Measurements from ENCODE around the gene FGF13.

FGF13 gene

DNA sequence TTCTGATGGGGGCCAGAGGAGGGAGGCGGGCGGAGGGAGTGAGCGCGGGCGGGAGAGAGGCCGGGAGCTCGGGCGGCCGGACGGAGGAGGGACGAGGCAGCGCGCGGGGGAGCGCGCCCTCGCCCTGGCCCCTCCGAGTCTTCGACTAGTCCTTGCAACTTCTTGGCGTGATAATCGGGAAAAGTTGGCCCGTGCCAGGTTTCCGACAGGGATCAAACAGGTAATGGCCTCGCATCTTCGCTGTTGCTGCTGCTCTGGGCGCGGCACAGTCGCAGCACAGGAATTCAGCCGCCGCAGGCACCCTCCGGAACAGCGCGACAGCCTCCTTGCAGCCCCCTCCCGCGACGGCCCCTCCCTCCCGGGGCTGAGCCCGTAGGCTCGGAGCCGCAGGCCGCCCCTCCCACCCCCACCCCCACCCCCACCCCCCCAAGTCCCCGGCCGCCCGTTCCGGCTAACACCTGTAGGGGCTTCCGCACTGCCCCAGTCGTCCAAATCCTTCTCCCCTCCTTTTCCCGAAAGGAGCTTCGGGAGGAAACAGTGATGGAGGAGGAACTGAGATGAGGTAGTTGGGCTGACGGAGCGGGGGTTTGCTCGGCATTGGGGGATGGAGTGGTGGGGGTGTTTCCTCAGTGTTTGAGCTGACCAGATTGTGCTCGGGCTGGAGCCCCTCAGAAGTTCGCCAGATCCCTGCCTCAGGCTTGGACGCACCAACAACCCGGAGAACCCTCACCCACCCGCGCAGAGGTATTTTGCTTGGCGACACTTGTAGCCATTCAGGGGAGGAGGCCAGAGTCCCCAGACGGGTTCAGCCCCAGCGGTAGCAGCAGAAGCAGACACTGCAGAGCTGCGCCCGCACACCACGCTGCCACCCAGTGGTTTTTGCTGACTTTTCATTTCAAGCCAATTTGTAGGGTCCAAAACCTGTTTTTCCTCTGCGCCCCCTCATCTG, at the start of gene FGF13:
TSS of gene FGF13 (minus strand) at position 319 of the 949 bp plus-strand sequence. CDS start 714 bp downstream, outside the sequence.
- DNase-seq (ENCODE audit: low read depth), result no peak

DNA sequence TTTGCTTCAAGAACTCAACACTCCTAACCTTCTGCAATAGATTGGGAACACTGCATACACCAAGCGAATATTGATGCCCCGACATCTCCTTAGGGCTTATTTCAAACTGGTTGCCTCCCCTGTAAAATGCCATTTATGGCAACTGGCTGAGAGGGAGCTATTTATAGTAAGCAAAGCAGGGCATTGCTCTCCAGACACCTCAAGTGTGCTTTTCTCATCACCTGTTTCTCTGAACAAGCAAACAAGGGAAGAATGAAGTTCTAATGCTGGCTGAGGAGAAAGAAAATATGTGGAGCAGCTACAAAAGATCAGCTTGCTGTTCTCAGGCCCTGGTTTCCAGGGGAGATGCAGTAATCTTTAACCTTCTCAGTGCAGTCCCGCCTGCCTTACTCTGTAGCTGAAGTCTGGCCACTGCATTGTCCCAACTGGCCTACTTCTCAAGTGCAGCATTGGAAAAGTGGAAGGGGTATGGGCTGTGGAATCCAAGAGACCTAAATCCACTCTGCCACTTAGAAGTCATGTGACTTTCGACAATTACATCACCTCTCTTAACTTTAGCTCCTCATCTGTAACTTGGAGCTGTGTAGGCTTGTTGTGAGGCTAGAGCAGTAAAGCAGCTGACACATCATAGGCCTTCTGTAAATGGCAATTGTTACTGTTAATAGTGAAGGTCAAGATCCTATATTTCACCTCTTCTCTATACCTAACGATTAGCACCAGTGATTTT, 47.9 kb upstream of the FGF13 start:
- no peak for DNase-seq (ENCODE audit: low read depth)

DNA sequence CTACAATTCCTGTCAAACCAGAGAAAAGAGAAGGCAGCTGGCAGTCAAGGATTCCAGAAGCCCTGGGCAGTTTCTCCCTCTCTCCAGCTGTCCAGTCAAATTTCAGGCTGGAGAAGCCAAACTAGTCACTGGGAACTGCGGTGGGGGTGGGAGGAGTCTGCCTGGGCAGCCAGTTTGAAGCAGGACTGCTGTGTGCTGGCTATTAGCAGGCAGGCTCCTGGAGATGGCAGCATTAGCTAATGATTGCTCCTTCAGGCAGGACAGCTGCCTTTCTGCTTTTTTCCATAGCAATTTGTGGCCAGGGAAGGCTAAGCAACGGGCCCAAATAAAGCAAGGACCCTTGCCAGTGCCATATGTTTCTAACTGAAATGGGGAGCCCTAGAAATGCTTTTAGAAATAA, 44.7 kb upstream of the FGF13 start:
- DNase-seq (ENCODE audit: low read depth), result no peak

DNA sequence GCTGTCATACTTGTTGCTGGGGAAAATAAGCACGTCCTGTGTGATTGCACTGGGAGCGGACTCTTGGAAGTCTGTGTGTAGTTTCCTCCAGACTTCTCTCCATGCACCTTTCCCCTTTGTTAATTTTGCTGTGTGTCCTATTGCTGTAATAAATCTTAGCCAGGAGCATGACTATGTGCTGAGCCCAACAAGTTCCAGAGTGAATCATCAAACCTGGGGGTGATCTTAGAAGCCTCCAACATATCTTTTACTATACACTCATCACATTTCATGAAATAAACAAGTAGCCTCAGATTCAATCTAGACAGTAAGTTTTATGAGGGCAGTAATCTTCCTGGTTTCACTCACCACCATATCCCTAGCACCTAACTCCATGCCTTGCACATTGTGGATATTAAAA, 43.3 kb upstream of the FGF13 start:
- DNase-seq (ENCODE audit: low read depth), result no peak

DNA sequence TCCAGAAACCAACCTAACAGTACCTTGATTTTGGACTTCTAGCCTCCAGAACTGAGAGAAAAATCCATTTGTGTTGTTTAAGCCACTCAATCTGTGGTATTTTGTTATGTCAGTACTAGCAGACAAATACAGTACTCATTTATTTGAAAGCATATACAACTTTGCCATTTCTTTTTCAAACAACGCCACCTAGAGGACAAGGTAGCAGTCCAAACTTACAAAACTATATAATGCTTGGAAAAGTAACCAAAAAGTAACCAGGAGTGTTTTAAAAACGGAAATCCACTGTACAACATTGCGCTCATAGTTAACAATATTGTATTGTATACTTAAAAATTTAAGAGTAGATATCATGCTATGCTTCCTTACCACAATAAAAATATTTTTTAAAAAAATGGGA, 37.0 kb upstream of the FGF13 start:
- no peak for DNase-seq (ENCODE audit: low read depth)

DNA sequence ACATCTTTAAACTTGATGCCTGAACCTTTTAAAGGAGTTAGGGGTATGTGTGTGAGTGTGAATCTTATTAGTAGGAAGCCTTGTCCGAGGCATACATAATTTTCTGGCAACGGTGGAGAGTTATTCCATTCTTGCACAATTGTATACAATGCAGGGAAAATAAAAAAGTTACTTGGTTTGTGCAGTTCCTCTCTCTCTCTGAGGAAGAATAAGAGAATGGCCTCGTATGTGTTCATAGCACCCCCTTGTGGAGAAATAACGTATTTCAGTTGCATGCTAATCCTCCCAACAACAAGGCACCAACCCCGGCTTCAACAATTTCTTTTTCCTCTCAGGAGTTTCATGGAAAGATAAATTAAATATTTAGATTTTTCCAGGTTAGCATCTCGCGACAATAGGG, 33.7 kb upstream of the FGF13 start:
- DNase-seq (ENCODE audit: low read depth), result peak; percentile 14

DNA sequence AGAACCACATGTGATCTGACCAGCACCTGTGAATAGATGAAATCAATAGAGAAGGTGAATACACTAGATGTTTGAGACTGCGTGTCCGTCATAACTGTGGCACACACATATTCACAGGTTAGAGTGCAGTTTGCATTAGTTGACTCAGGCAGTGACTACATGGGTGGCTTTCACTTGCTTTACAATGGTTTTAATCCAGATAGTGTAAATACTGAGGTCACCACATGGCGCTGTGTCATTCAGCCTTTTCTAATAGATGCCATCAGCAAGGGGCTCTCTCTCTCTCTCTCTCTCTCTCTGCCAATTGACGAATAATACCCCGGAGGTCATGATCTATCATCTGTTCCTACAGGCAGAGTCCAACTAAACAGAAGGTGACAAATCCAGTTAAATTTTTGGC, 30.7 kb upstream of the FGF13 start:
- no peak for DNase-seq (ENCODE audit: low read depth)

DNA sequence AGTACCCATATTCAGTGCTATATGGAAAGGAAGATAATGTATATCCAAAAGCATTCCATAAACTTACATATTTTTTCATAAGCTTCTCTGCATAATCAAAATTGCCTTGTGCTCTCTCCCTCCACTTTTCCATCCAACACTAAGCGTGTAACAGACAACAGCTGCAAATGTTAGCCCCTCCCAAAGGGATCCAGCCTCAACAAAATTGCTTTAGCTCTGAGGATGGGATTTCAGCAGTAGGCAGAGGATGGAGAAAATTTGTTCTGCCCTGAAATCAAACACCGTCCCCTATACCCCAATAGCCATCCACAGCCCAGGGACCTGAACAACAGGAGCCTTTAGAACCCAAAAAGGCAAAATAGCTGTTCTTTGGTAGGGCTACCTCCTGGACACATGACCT, 28.8 kb upstream of the FGF13 start:
- no peak for DNase-seq (ENCODE audit: low read depth)

DNA sequence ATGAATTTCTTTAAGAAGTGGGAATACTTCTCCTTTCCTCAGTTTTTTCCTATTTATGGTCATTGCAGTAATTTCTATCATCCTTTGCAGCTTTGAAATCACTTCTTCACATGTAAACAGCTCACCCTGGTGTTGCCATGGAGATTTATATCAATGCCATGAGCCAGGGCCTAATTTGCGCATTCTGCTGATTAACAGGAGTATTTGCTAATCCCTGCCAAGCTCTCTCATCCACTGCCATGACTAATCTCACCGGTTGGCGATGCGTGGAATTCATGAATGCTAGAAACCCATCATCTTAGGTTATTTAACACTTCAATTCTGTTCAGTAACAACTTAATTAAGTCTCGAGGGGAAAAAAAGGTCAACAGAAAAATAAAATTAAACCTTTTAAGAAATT, 11.8 kb upstream of the FGF13 start:
- no peak for DNase-seq (ENCODE audit: low read depth)

DNA sequence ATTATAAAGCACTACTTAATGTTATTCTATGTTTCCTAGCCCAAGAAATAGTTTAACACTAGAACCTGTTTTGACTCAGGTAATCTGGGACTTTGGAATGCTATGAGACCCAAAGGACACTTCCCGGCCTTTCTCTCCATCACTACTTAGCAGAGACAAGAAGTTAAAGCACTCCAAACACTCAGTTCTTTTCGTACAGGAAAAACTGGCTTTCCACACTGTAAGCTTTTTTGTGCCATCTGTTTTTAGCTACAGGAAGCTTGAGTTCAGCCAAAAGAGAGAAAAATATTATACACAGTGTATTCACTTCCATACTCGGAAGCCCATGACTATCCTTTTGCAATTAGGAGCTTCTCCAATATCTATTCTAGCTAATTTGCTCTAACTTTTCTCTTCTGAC, 7.9 kb upstream of the FGF13 start:
- no peak for DNase-seq (ENCODE audit: low read depth)

DNA sequence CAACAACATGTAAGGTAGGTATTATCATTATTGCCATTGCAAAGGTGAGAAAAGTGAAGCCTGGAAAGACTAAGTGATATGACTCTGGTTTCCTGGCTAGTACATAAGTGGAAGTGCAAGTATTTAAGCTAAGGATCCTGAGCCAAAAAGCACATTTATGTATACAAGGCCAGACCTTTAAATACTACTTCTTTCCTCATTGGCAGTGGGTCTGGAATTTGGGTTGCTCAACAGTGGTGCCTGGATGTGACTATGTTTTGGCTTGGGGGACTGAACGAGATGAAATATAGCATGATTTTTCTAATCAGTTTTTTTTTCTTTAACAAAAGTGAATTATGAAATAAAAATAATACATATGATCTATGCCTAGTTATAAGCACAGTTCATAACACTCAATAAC, 7.4 kb upstream of the FGF13 start:
- DNase-seq (ENCODE audit: low read depth), result no peak

DNA sequence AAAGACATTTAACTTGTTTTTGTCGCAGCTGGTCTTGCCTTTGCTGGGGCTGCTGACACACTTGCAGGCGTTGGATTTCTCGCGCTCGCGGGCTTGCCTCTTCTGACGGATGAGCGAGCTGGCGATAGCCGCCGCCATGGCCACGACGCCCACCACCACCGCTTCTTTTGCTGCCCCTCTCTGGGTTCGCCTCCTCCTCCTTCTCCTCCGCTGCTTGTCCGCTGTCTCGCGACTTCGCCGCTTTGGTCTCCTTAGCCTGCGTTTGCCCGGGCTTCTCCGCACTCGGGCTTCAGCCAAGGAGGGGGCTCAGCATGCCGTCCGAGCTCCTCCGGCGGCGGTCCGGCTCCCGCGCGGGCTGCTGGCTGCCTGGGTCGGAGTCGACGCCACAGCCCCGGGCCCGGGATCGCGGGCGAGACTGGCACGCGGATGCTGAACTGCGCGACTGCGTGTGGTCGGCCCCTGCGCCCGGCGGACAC, 613 bp downstream of the FGF13 start:
- no peak for DNase-seq (ENCODE audit: low read depth)

DNA sequence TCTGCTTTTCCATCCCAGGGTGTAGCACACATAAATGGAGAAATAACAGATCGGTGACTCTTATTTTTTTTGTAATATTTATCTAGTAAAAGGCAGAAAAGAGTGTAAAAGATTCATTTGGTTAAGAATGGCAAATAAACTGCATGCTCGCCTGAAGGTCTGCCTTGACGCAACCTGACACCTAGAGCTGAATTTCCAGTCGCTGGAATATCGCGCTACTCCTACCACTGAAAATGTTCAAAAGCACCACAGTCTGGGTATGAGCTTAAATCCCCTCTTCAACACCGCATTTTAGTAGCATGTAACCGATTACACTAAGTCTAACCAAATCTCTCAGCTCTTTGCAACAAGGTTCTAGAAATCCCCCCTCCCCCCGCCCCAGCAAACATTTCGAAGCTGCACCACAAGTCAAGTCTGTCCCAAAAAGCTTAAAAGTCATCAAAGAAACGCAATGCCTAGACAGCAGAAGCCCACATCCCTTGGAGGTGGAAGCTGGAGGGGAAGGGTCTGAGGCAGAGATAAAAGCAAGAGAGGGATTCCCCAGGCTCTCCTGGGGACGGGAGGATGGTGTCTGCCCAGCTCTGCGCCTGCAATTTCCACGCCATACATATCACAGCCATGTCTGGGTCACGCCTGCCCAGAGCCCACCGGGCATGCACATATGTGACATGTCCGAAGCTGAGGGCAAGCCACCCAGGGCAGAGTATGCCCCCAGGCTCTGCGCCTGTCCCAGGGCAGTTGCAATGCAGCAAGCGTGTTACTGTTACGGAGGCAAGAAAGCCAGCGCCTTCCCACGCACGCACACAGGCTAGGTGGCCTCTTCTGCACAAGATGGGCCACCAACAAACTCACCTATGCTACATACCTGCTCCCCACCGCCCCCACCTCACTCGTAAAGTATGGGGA, 1.4 kb downstream of the FGF13 start:
- no peak for DNase-seq (ENCODE audit: low read depth)

DNA sequence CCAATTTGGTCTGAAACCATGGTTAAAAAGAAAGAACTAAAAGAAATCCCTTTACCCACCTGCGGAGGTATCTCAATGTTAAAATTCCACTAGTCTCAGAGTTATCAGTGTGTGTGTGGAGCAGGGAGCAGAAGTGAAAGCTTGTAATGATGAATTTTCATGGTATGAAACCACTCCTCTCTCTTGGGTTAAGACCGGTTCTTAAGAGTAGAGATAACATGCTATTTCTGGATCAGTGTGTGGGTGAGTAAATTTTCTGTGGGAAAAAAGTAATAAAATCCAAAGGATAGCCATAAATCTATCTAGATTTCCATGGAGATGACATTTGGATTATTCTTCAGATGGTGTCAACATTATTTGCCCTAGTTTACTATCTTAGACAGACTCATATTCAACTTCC, 3.2 kb downstream of the FGF13 start:
- DNase-seq (ENCODE audit: low read depth), result no peak

DNA sequence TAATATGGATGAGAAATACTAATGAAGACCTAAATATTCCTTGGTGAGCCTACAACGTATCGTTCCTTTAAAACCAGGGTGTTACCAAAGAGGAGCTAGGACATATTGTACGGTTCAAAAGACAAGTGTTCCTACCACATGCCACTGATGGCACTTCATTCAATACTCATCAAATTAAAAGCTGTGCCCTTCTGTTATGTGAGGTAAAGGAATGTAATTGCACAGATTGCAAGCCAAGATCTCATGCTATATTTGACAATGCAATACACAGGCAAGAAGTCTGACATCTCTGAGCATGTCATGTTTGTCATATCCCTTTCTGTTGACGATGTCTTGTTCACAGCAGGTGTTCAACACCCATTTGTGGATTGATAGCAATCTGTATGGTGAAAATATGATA, 6.9 kb downstream of the FGF13 start:
- DNase-seq (ENCODE audit: low read depth), result no peak

DNA sequence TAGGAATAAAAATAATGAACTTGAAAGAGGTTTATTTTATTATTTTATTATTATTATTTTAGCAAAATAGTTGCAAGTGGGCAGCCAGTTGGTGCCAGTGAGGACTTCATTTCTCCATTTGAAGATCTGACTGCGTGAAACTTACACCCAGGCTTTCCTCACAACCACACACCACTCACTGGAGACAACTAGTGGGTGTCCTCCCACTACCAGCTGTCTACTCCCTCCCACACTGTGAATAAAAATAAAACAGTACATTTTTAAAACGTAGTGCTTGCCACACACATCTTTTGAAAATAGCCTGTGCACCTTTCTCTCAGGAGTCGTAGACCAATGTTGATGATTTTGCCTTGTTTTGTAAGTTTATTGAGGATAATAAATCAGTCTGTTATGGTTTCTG, 7.4 kb downstream of the FGF13 start:
- DNase-seq (ENCODE audit: low read depth), result no peak

DNA sequence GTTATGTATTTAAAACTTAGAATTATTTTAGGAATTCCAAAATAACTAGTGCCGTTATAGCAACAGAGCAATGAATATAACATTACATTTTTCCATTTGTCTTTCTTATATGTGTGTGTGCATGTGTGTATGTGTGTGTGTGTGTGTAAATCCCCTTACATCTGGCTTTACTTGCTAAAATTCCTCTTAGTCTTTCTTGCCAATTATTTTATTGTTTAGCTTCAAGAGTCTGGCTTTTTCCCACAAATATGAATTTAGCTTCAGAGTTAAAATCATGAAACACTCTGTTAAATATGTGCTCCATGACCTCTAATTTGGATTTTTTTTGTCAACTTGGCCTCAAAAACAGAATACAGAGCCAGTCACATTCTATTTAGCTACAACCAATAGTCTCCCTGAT, 18.9 kb downstream of the FGF13 start:
- no peak for DNase-seq (ENCODE audit: low read depth)

DNA sequence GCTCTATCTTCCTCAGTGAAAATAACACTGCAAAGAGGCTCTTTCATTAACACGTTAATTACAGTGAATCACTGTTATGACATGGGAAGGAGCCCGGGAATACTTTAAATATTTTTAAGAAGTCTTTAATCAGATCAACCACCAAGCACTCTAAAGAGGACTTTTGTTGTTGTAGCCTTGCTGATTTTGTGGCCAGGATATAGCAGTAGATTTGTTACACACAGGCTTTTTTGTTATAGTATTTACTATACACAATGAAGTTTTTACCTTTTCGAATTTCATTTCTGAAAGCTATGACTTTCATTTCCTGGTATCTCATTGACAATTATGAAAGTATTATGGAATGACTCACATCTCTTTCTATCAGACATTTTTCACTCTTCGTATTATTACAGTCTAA, 20.3 kb downstream of the FGF13 start:
- DNase-seq (ENCODE audit: low read depth), result no peak

DNA sequence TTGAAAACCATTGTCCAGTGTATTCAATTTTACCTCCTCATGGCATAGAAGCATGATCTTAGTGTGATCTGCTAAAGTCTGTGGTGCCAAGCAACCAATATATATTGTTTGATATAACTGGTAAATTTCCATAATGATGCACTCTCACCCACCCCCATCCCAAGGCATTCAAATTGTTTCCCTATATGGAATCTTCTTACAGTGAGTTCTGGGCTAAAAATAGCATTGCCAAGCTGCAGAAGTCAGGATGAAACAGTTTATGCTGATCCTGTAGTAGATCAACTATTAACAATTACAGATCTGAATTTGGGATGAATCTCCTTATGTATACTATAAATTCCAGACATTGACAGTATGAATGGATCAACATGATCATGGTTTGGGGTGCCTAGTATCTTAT, 20.9 kb downstream of the FGF13 start:
- no peak for DNase-seq (ENCODE audit: low read depth)

DNA sequence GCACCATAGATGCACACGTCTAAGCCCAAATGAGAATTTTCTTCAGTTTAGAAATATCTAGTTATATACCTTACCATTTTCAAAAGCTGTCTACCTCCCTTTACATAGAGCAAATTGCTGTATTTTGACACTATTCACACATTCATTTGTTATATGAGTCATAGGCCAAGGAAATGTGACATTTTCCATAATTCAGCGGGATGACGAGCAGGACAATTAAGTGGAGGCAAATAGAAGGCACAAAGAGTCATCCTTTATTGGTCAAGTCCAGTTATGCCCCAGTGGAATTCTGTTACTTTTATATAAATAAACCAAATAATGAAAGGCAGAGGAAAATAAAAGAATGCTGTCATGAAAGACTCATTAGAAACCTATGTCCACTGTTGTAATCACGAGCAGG, 27.9 kb downstream of the FGF13 start:
- no peak for DNase-seq (ENCODE audit: low read depth)

DNA sequence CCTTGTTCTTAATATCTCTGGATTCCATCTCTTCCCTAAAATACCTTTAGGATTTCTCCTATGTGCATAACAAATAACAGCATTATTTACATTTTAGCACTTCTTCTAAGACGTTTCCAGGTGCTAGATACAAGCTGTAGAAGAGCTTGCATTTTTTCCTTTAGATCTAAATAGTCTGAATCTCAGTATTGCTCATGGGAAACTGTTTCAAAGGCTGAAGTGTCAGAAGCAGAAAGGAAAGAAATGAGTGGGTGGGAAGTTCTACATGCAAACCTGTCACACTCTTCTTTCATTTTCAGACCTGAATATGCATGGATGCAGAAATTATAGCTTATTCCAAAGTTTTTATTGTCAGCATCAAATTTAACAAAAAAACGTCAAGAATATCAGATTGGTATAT, 41.8 kb downstream of the FGF13 start:
- no peak for DNase-seq (ENCODE audit: low read depth)

DNA sequence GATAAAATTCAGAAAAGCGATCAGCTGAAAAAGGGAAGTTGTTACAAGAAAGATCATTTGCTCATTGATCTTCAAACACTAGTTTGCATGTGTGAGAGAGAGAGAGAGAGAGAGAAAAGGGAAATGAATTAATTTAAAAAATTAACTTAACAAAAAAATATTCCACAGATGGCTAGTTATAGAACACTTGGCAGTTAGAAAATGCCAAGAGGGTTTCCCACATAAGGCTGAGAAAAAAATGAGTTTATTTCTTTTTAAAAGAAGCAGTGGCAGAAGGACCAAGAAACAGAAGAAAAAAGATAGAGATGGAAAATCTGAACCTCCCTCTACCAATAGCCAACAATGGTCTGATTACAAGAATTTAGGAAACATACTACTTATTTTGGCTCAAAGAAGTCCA, 47.1 kb downstream of the FGF13 start:
- DNase-seq (ENCODE audit: low read depth), result no peak

All from HS-5 (cell line).